PC-9 (cell line): ENCODE measurements around the gene FNDC3B. TPM values are rescaled to one million over a fixed set of nuclear protein-coding genes. Genes with fewer than 3 reads are reported as not detected.

Source experiments
- BruUV-seq: library from RNA; stranded (reverse); fragments of 400-500 nt; replicated peaks from 2 replicates; lab custom pipeline; 2021; lab: Mats Ljungman, UMichigan
- CTCF ChIA-PET: fragments of 300-600 bp; sonication (Branson Sonifier 250); formaldehyde crosslinking; loops from one replicate; lab custom pipeline; 2022; ENCODE audit warnings: antibody characterized with exemption; lab: Charles Lee
- POLR2A ChIA-PET: fragments of 300-600 bp; sonication (Branson Sonifier 250); formaldehyde crosslinking; loops from one replicate; lab custom pipeline; 2022; ENCODE audit warnings: antibody characterized with exemption; ENCODE audit not compliant: unreplicated experiment; lab: Charles Lee
- DNase-seq, 2 experiments: peaks; one replicate each; pipeline versions ENCODE4 v3.0.0 to v3.0.0-alpha.2; 2015 to 2022; ENCODE audit warnings: mixed read lengths in 1 of 2
- H2AFZ ChIP-seq: fragments of 200-600 bp; sonication (generic); 2 replicates; pipeline ENCODE4 v1.8.1; 2017; ENCODE audit warnings: antibody characterized with exemption
- H3F3A ChIP-seq: fragments of 200-600 bp; sonication (generic); 2 replicates; pipeline ENCODE4 v1.8.1; 2017; ENCODE audit warnings: antibody characterized with exemption, mild to moderate bottlenecking, low read depth; ENCODE audit not compliant: insufficient read depth
- H3K27ac ChIP-seq: fragments of 200-600 bp; sonication (generic); 2 replicates; pipeline ENCODE4 v1.6.1; 2016; ENCODE audit warnings: mixed run types
- H3K27me3 ChIP-seq: fragments of 200-600 bp; sonication (generic); 2 replicates; pipeline ENCODE4 v1.6.1; 2016; ENCODE audit warnings: low read depth, mixed run types; ENCODE audit not compliant: insufficient read depth
- H3K36me3 ChIP-seq: fragments of 200-600 bp; sonication (generic); 2 replicates; pipeline ENCODE4 v1.6.1; 2016; ENCODE audit warnings: low read depth, mixed run types
- H3K4me1 ChIP-seq: fragments of 200-600 bp; sonication (generic); replicated peaks from 2 replicates; pipeline ENCODE4 v1.6.1; 2016; ENCODE audit warnings: mixed run types; ENCODE audit not compliant: insufficient read depth
- H3K4me2 ChIP-seq: fragments of 200-600 bp; sonication (generic); 2 replicates; pipeline ENCODE4 v1.6.1; 2017; ENCODE audit warnings: mixed run types
- H3K4me3 ChIP-seq: fragments of 200-600 bp; sonication (generic); 2 replicates; pipeline ENCODE4 v1.6.1; 2016; ENCODE audit warnings: mixed run types
- H3K79me2 ChIP-seq: fragments of 200-600 bp; sonication (generic); 2 replicates; pipeline ENCODE4 v1.6.1; 2017; ENCODE audit warnings: low read depth, mixed run types
- H3K9me2 ChIP-seq: fragments of 200-600 bp; sonication (generic); 2 replicates; pipeline ENCODE4 v1.8.1; 2017; ENCODE audit warnings: mild to moderate bottlenecking; ENCODE audit not compliant: insufficient read depth
- H3K9me3 ChIP-seq: fragments of 200-600 bp; sonication (generic); 2 replicates; pipeline ENCODE4 v1.8.1; 2016; ENCODE audit warnings: low read depth; ENCODE audit not compliant: insufficient read depth
- H4K20me1 ChIP-seq: fragments of 200-600 bp; sonication (generic); 2 replicates; pipeline ENCODE4 v1.8.1; 2017; ENCODE audit not compliant: insufficient read depth
- EZH2 ChIP-seq: fragments of 200-600 bp; sonication (generic); IDR thresholded peaks from 2 replicates; pipeline ENCODE4 v1.8.0; 2017; ENCODE audit warnings: antibody characterized with exemption, low read depth
- intact Hi-C: fragments of 100-400 bp; cut with micrococcal nuclease; formaldehyde crosslinking; loops from one replicate; pipeline ENCODE4 v1.10.0; 2022; ENCODE audit not compliant: unreplicated experiment
- total RNA-seq: library from RNA; stranded (reverse); gene quantifications from 2 replicates; pipeline ENCODE4 v1.2.3, GENCODE V29; 2021
- TF ChIP-seq, protein P1 (sequence below): fragments of 200-600 bp; sonication (generic); conservative IDR thresholded peaks from 2 replicates; pipeline ENCODE4 v1.6.1; 2017; ENCODE audit warnings: mixed run types, antibody characterized with exemption, mild to moderate bottlenecking, moderate library complexity

FNDC3B gene
- total RNA-seq, 1 experiment from 2014 or later: 106 TPM

- intact Hi-C loops: no loop called here
- Histone ChIP-seq H3K27ac (no peak overlapping the region), H3K4me1 (no peaks in the 10 kb centered on the region), H3K4me3 (no peak overlapping the region), H3K27me3 (no peaks in the 10 kb centered on the region), H3K36me3 (peaks cover 70% of the 10 kb centered on the region), H4K20me1 (peaks cover 39% of the 10 kb centered on the region), H3K9me2 (no peaks in the 10 kb centered on the region), H3K4me2 (no peak overlapping the region), H3F3A (peaks cover 40% of the 10 kb centered on the region), H3K79me2 (peaks cover 10% of the 10 kb centered on the region; the same call in 1 of the 2 replicates), H2AFZ (no peak overlapping the region), H3K9me3 (no peaks in the 10 kb centered on the region)
- no TSS peak for BruUV-seq
- DNase-seq: no peak
- POLR2A ChIA-PET: no interaction called here
- CTCF ChIA-PET: interaction anchor here (0.5 kb wide), 1 partner anchor 18 kb away, joined by 3 read pairs; no protein-coding TSS in a partner anchor
- no peak for TF ChIP-seq EZH2
- TF ChIP-seq, protein P1, sequence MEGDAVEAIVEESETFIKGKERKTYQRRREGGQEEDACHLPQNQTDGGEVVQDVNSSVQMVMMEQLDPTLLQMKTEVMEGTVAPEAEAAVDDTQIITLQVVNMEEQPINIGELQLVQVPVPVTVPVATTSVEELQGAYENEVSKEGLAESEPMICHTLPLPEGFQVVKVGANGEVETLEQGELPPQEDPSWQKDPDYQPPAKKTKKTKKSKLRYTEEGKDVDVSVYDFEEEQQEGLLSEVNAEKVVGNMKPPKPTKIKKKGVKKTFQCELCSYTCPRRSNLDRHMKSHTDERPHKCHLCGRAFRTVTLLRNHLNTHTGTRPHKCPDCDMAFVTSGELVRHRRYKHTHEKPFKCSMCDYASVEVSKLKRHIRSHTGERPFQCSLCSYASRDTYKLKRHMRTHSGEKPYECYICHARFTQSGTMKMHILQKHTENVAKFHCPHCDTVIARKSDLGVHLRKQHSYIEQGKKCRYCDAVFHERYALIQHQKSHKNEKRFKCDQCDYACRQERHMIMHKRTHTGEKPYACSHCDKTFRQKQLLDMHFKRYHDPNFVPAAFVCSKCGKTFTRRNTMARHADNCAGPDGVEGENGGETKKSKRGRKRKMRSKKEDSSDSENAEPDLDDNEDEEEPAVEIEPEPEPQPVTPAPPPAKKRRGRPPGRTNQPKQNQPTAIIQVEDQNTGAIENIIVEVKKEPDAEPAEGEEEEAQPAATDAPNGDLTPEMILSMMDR: no peak
These were observed 340.0 kb downstream of the FNDC3B start for GRCh38 chr3:172379372-172379771.

DNA sequence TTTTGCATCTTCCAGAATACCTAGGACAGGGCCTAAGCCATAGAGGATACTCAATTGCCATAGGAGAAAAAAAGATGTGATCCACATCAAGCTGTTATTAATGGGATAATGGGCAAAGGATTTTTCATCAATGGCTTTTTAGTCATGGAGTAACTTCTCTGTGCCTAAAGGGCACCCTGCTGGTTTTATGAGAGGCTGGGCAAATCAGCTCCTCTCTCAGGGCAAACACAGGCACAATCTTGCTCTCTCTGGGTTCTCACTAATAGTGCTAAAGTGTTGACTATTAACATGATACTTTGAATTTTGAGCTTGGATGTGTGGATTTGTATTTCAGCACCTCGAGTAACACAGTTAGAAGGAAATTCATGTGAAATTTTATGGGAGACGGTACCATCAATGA, 341.3 kb downstream of the FNDC3B start:
- H3K9me2 ChIP-seq: no peaks in the 10 kb centered on the region
- no peak overlapping the region for H3K27ac ChIP-seq
- TF ChIP-seq, protein P1: no peak
- no peak for TF ChIP-seq EZH2
- no peaks in the 10 kb centered on the region for H3K9me3 ChIP-seq
- H3K4me1 ChIP-seq: no peaks in the 10 kb centered on the region
- POLR2A ChIA-PET: no interaction called here
- no peak overlapping the region for H3K4me2 ChIP-seq
- H3K36me3 ChIP-seq: peaks cover 67% of the 10 kb centered on the region
- peaks cover 49% of the 10 kb centered on the region for H4K20me1 ChIP-seq
- CTCF ChIA-PET: no interaction called here
- peaks cover 40% of the 10 kb centered on the region for H3F3A ChIP-seq
- no peak overlapping the region for H2AFZ ChIP-seq
- H3K27me3 ChIP-seq: no peaks in the 10 kb centered on the region
- H3K79me2 ChIP-seq: peaks cover 19% of the 10 kb centered on the region; the same call in 1 of the 2 replicates
- no peak for DNase-seq
- intact Hi-C loops: no loop called here
- BruUV-seq: no TSS peak
- H3K4me3 ChIP-seq: no peak overlapping the region

DNA sequence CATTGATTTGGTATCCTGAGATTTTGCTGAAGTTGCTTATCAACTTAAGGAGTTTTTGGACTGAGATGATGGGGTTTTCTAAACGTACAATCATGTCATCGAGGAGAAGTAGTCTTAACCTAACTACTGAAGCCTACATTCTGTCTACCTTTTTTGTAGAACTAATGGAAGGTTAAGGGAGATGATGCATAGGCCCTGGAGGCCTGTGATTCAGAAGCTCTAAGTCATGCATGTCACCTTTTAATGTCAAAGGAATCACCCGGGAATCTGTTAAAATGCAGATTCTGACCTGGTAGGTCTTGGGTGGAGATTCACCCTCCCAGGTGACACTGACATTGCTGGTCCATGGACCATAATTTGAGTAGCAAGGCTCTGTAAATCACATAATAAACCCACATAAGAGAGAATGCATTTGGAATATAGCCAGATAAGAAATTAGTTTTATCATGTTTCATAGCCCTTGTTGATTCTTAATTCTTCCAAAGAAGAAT, 344.0 kb downstream of the FNDC3B start:
- TF ChIP-seq EZH2: no peak
- TF ChIP-seq, protein P1: no peak
- H3K79me2 ChIP-seq: peaks cover 24% of the 10 kb centered on the region
- H3K36me3 ChIP-seq: peaks cover 53% of the 10 kb centered on the region
- ChIA-PET POLR2A (no interaction called here), CTCF (interaction anchor here (0.6 kb wide), 1 partner anchor 25 kb away, joined by 3 read pairs; no protein-coding TSS in a partner anchor)
- intact Hi-C loops: no loop called here
- H4K20me1 ChIP-seq: peaks cover 53% of the 10 kb centered on the region
- no peaks in the 10 kb centered on the region for H3K27me3 ChIP-seq
- H3F3A ChIP-seq: peaks cover 42% of the 10 kb centered on the region
- no peak overlapping the region for H3K27ac ChIP-seq
- H3K9me3 ChIP-seq: no peaks in the 10 kb centered on the region
- no TSS peak for BruUV-seq
- H2AFZ ChIP-seq: no peak overlapping the region
- H3K4me3 ChIP-seq: no peak overlapping the region
- H3K9me2 ChIP-seq: no peaks in the 10 kb centered on the region
- no peak overlapping the region for H3K4me2 ChIP-seq
- H3K4me1 ChIP-seq: no peaks in the 10 kb centered on the region
- DNase-seq: no peak
